Thoracic aorta (tissue), 2 donors: Measurements from ENCODE around the gene CENPN. TPM values are rescaled to one million over a fixed set of nuclear protein-coding genes. Genes with fewer than 3 reads are reported as not detected.

Experiments used
- ATAC-seq: fragments of 150-250 bp; one replicate; pipeline ENCODE4 v1.8.0; 2017; ENCODE audit warnings: low read depth; ENCODE audit not compliant: insufficient number of reproducible peaks, low FRiP score
- DNase-seq: peaks from one replicate; pipeline ENCODE4 v3.0.0-alpha.2; 2020; ENCODE audit warnings: low spot score
- H3K27ac ChIP-seq, 2 donors: fragments of 200-600 bp; sonication (generic); 1 replicate in 1 of 2; 2 replicates in 1 of 2; pipeline ENCODE4 v1.5.1; 2016; ENCODE audit warnings: mild to moderate bottlenecking in 2 of 2, moderate library complexity in 2 of 2
- H3K27me3 ChIP-seq: fragments of 200-600 bp; sonication (generic); replicated peaks from 2 replicates; pipeline ENCODE4 v1.6.0; 2016; ENCODE audit warnings: mild to moderate bottlenecking; ENCODE audit not compliant: insufficient read depth
- H3K36me3 ChIP-seq: fragments of 200-600 bp; sonication (generic); one replicate; pipeline ENCODE4 v1.5.1; 2016
- H3K4me1 ChIP-seq, 2 donors: fragments of 200-600 bp; sonication (generic); 1 replicate in 1 of 2; 2 replicates in 1 of 2; pipeline versions ENCODE4 v1.5.1 to v1.6.0; 2016; ENCODE audit warnings: low read depth in 2 of 2, mild to moderate bottlenecking in 1 of 2; ENCODE audit not compliant: control insufficient read depth in 1 of 2
- H3K4me3 ChIP-seq: fragments of 200-600 bp; sonication (generic); 2 replicates; pipeline ENCODE4 v1.5.1; 2016; ENCODE audit warnings: mild to moderate bottlenecking
- H3K9me3 ChIP-seq: fragments of 200-600 bp; sonication (generic); 2 replicates; pipeline ENCODE4 v1.5.1; 2016
- total RNA-seq, 2 donors: library from RNA; depleted of rRNA; stranded (reverse); fragments of >200 nt; gene quantifications; one replicate each; pipeline versions ENCODE4 v1.1.0 to v1.2.3, GENCODE V29; 2016
- TF ChIP-seq, protein P1 (sequence below): fragments of 200-600 bp; sonication (generic); IDR thresholded peaks from one replicate; pipeline ENCODE4 v1.5.1; 2019; ENCODE audit warnings: antibody characterized with exemption

Gene CENPN
- total RNA-seq, 2 donors from 2014 or later: 7.8 to 48.1 TPM

DNA sequence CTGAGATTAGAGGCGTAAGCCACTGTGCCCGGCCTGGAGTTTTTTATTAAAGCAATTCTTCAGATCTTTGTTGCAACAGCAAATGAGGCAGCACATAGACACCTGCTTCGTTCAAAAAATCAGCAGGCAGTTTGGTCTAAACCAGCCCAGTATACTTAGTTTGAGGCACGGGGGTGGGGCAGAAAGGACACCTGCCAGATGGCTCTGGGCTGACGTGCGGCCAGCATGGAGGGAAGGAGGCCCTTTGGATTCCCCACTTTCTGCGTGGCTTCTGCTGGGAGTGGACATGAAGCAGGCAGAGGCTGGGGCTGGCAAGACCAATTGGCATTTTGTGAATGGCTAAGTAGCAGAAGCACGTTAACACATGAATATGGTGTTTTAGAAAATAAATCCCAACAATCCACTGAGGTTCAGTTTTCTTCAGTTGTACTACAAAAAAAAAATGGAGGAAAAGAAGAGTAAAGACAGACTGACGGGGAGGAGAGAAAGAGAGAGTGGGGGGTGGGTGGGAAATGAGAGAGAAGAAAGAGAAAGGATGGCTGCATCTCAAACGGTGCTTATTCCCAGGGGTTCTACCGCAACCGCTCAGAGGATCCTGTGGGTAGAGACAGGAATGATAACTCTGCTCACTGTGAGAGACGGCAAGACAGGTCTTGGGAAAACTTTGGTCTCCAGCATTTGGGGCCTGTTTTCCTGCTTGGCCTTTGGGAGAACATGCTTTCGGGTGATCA lies 53.7 kb downstream of the CENPN start:
- Histone ChIP-seq H3K27ac (no peak overlapping the region), H3K4me3 (no peak overlapping the region), H3K9me3 (no peaks in the 10 kb centered on the region), H3K4me1 (no peaks in the 10 kb centered on the region), H3K36me3 (no peaks in the 10 kb centered on the region), H3K27me3 (no peaks in the 10 kb centered on the region)
- ATAC-seq: no peak
- DNase-seq: no peak
- TF ChIP-seq, protein P1, sequence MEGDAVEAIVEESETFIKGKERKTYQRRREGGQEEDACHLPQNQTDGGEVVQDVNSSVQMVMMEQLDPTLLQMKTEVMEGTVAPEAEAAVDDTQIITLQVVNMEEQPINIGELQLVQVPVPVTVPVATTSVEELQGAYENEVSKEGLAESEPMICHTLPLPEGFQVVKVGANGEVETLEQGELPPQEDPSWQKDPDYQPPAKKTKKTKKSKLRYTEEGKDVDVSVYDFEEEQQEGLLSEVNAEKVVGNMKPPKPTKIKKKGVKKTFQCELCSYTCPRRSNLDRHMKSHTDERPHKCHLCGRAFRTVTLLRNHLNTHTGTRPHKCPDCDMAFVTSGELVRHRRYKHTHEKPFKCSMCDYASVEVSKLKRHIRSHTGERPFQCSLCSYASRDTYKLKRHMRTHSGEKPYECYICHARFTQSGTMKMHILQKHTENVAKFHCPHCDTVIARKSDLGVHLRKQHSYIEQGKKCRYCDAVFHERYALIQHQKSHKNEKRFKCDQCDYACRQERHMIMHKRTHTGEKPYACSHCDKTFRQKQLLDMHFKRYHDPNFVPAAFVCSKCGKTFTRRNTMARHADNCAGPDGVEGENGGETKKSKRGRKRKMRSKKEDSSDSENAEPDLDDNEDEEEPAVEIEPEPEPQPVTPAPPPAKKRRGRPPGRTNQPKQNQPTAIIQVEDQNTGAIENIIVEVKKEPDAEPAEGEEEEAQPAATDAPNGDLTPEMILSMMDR: no peak

DNA sequence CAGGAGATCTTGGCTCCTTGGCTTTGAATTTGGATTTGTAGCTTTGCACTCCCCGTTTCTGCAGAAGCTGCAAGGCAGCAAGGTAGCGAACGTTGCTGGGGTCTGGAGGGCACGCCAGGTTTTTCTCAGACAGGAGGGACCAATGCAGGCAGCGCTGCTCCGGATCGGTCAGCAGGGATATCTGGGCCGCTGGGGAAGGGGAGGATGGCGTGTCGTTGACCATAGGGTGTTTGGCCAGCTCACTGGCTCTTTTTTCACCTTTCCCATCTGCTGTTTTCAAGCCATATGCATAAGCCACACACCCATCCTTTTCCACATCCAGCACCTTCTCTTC lies 54.3 kb downstream of the CENPN start:
- Histone ChIP-seq H3K9me3 (no peaks in the 10 kb centered on the region), H3K36me3 (no peaks in the 10 kb centered on the region), H3K4me3 (no peak overlapping the region), H3K27ac (no peak overlapping the region), H3K27me3 (no peaks in the 10 kb centered on the region), H3K4me1 (no peaks in the 10 kb centered on the region)
- TF ChIP-seq, protein P1: no peak
- DNase-seq (no peak), ATAC-seq (no peak)

DNA sequence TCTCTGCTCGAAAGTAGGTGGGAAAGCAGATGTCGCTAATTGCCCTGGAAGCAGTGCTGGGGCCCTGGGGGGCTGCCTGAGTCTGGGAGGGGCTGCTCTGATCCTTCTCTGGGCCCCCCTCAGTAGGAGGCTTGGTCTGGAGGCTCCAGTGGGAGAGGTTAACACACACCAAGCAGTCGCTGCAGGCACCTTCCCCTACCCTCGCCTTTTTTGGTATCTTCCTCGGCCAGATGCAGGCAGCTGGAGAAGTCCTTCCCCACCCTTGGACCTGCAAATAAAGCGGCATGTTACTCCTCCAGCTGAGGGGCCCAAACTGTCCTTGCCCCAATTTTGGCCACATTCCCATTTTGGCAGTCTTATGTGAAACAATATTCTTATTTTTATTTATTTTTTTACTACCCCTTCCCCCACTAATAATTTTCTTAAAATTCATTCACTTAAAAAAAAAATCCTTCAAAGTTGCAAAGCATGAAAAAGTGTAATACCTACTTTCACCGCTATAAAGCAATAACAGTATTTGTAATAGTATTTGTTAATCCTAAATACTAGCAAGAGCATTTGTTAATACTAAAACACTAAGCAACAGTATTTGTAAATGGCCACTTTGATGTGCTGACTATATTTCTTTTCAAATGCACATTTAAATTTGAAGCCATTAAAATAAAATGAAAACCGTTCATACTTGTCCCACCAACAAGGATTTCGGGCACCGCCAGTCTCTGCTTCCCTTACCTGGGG lies 55.0 kb downstream of the CENPN start:
- Histone ChIP-seq H3K36me3 (no peaks in the 10 kb centered on the region), H3K4me3 (no peak overlapping the region), H3K4me1 (no peaks in the 10 kb centered on the region), H3K27me3 (no peaks in the 10 kb centered on the region), H3K27ac (no peak overlapping the region), H3K9me3 (no peaks in the 10 kb centered on the region)
- ATAC-seq (no peak), DNase-seq (no peak)
- TF ChIP-seq, protein P1: no peak

DNA sequence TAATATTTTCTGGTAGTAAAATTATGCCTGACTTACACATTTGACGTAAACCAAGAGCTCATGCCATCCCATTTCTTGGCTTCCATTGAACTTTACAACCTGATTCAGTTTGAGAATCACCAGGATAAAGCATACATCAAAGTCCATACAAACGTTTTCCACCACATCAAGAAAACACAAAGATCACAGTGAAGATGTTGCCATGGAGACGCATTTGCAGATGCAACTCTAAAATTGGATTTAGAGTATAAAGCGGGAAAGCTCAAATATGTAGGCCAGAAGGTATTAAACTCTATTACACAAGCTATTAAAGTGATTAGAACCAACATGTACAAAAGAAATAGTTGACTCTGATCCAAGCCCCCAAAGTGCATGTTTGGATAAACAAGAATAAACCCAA lies 59.7 kb downstream of the CENPN start:
- H3K9me3 ChIP-seq: no peaks in the 10 kb centered on the region
- no peak overlapping the region for H3K4me3 ChIP-seq
- no peaks in the 10 kb centered on the region for H3K36me3 ChIP-seq
- DNase-seq (no peak), ATAC-seq (no peak)
- H3K4me1 ChIP-seq: no peaks in the 10 kb centered on the region
- no peaks in the 10 kb centered on the region for H3K27me3 ChIP-seq
- no peak overlapping the region for H3K27ac ChIP-seq
- TF ChIP-seq, protein P1: no peak

DNA sequence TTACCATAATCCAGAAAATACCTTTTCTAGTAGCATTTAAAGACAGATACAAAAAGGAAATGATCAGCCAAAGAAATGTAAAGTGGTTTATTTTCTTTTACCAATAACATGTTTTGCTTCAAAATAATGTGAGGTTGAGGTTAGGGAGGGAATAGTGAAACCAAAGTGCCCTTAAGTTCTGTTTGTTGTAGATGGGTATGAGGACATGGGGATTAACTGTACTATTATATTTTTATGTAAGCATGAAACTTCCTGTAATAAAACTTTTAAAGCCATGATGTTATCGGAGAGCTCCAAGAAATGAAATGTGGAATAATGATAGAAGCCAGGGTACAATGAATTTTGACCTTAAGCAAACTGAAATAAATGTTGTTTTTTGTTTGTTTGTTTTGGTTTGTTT lies 60.2 kb downstream of the CENPN start:
- no peak overlapping the region for H3K27ac ChIP-seq
- ATAC-seq (no peak), DNase-seq (no peak)
- TF ChIP-seq, protein P1: no peak
- no peaks in the 10 kb centered on the region for H3K9me3 ChIP-seq
- no peaks in the 10 kb centered on the region for H3K27me3 ChIP-seq
- H3K4me3 ChIP-seq: no peak overlapping the region
- no peaks in the 10 kb centered on the region for H3K36me3 ChIP-seq
- no peaks in the 10 kb centered on the region for H3K4me1 ChIP-seq
